NT2/D1 (cell line): Measurements from ENCODE around the gene SSR2.

Experiments used
- DNase-seq: peaks from one replicate; pipeline ENCODE4 v3.0.0-alpha.2; 2011; ENCODE audit warnings: low read depth, low spot score
- H3K27me3 ChIP-seq: 2 replicates; pipeline ENCODE4 v1.6.0; 2011; ENCODE audit warnings: mild to moderate bottlenecking; ENCODE audit not compliant: insufficient read length, insufficient read depth
- H3K36me3 ChIP-seq: 2 replicates; pipeline ENCODE4 v1.6.1; 2011; ENCODE audit warnings: mild to moderate bottlenecking, low read length, mixed read lengths; ENCODE audit not compliant: insufficient read depth, insufficient read length
- H3K4me1 ChIP-seq: 2 replicates; pipeline ENCODE4 v1.5.1; 2011; ENCODE audit not compliant: insufficient read depth, insufficient read length
- H3K4me3 ChIP-seq: 2 replicates; pipeline ENCODE4 v1.5.1; 2011; ENCODE audit warnings: low read depth; ENCODE audit not compliant: insufficient read length
- H3K9ac ChIP-seq: 2 replicates; pipeline ENCODE4 v1.6.0; 2011; ENCODE audit warnings: low read depth; ENCODE audit not compliant: insufficient read length
- H3K9me3 ChIP-seq: 2 replicates; pipeline ENCODE4 v1.5.1; 2011; ENCODE audit warnings: mild to moderate bottlenecking, low read length; ENCODE audit not compliant: insufficient read depth
- SUZ12 ChIP-seq: IDR thresholded peaks from 2 replicates; pipeline ENCODE4 v1.6.1; 2011; ENCODE audit not compliant: insufficient read length, insufficient read depth; ENCODE audit errors: extremely low read depth
- YY1 ChIP-seq: IDR thresholded peaks from 2 replicates; pipeline ENCODE4 v1.6.1; 2011; ENCODE audit not compliant: insufficient read length, insufficient read depth
- ZNF274 ChIP-seq: IDR thresholded peaks from 2 replicates; pipeline ENCODE4 v1.6.1; 2011; ENCODE audit warnings: mild to moderate bottlenecking, low read depth, low read length

Gene SSR2

DNA sequence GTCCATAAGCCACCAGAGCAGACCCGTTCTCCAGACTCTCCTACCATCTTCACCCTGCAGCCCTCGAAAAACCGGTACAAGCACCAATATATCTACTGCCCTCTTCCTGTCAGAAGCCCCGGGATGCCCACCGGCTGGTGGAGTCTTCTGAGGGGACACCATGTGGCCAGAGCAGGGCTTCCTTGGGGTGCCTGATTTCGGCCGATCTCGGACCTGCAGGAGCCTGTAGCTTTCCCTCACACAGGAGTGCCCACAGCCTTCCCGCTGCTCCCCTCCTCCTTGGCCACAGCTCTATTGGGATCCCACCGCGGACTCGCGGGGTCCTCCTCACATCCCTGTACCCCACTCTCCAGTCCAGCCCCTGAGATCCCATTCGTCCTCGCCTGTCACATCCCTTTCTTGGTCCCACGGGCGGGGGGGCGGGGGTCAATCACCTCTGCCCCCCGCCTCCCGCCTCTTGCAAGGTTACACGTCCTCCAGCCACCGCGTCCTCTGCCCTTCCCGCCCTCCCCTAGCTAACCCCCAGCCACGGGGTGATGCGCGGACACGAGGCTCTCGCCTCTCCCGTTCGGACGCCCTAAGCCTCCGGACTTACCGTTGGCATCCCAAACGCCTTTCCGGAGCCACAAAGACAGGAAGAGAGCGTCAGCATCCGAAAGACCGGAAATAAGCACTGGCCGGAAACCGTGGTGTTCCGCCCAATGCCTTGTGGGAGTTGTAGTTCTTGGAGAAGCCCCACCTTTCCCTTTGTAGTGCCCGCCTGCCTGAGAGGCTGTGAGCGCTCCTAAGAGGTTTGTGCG is at the start of gene SSR2:
Gene SSR2, minus strand, starts transcription at position 659 of the 800 bp plus-strand sequence. CDS start 784 bp downstream, outside the sequence.
- no peak for TF ChIP-seq SUZ12
- no peak for TF ChIP-seq YY1
- TF ChIP-seq ZNF274, result no peak
- Histone ChIP-seq H3K9me3 (no peaks in the 10 kb centered on the region), H3K4me3 (peak within 1 kb of the TSS; percentile 92), H3K27me3 (peaks cover 5% of the 10 kb centered on the region), H3K36me3 (peaks cover 39% of the 10 kb centered on the region), H3K9ac (peak within 1 kb of the TSS; percentile 91), H3K4me1 (peaks cover 2% of the 10 kb centered on the region)
- peak; percentile 92 for DNase-seq

DNA sequence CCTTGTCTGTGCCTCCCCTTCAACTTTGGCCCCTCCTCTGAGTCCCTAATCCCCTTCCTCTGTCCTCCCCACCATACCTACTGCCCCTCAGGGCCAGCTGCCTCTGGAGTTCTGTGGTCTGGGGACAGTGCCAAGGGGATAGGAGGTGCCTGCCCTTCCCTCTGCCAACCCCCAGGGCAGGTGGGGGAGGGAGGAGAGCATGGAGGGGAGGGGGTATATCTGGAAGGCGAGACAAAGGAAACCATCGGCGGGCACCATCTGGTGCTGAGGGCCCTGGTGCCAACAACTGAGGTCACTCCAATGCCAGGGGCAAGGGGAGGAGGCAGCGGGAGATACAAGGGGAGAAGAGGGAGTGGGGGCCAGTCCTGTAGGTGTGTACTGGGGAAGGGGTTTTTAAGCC is 49.8 kb upstream of the SSR2 start:
- no peak for DNase-seq
- Histone ChIP-seq H3K27me3 (no peaks in the 10 kb centered on the region), H3K4me3 (no peak overlapping the region), H3K9ac (no peak overlapping the region), H3K4me1 (peaks cover 37% of the 10 kb centered on the region), H3K36me3 (peaks cover 21% of the 10 kb centered on the region), H3K9me3 (no peaks in the 10 kb centered on the region)
- TF ChIP-seq SUZ12 (no peak), YY1 (no peak), ZNF274 (no peak)

- DNase-seq, result no peak
- no peaks in the 10 kb centered on the region for H3K27me3 ChIP-seq
- TF ChIP-seq YY1 (no peak), ZNF274 (no peak), SUZ12 (no peak)
- no peaks in the 10 kb centered on the region for H3K9me3 ChIP-seq
- peaks cover 13% of the 10 kb centered on the region for H3K36me3 ChIP-seq
- peaks cover 35% of the 10 kb centered on the region for H3K4me1 ChIP-seq
- H3K4me3 ChIP-seq, result no peak overlapping the region
- H3K9ac ChIP-seq, result peak overlapping the region; percentile 1
Measured at GRCh38 chr1:156069490-156070455, 49.0 kb upstream of the SSR2 start.

- H3K9ac ChIP-seq, result no peak overlapping the region
- H3K9me3 ChIP-seq, result no peaks in the 10 kb centered on the region
Measured at GRCh38 chr1:156067262-156067661, 46.5 kb upstream of the SSR2 start.

DNA sequence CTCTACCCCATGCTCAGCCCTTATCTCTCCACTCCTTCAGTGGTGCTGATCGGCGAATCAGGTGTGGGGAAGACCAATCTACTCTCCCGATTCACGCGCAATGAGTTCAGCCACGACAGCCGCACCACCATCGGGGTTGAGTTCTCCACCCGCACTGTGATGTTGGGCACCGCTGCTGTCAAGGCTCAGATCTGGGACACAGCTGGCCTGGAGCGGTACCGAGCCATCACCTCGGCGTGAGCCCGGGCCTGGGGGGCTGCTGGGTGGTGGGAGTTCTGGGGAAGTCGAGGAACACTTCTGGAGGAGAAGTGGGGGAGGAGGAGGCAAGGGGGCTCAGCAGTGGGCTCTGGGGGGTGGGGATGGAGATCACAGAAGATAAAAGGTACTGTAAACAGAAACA is 45.1 kb upstream of the SSR2 start:
- Histone ChIP-seq H3K9me3 (no peaks in the 10 kb centered on the region), H3K27me3 (no peaks in the 10 kb centered on the region), H3K36me3 (no peaks in the 10 kb centered on the region), H3K4me3 (no peak overlapping the region), H3K4me1 (peaks cover 34% of the 10 kb centered on the region), H3K9ac (no peak overlapping the region)
- TF ChIP-seq YY1, result no peak
- no peak for TF ChIP-seq ZNF274
- TF ChIP-seq SUZ12, result no peak
- no peak for DNase-seq

More at GRCh38 chr1:156067262-156067661, 46.5 kb upstream of the SSR2 start:
- no peak for DNase-seq
- TF ChIP-seq SUZ12 (no peak), YY1 (no peak), ZNF274 (no peak)
- Histone ChIP-seq H3K4me3 (no peak overlapping the region), H3K36me3 (no peaks in the 10 kb centered on the region), H3K4me1 (peaks cover 28% of the 10 kb centered on the region), H3K27me3 (no peaks in the 10 kb centered on the region)

DNA sequence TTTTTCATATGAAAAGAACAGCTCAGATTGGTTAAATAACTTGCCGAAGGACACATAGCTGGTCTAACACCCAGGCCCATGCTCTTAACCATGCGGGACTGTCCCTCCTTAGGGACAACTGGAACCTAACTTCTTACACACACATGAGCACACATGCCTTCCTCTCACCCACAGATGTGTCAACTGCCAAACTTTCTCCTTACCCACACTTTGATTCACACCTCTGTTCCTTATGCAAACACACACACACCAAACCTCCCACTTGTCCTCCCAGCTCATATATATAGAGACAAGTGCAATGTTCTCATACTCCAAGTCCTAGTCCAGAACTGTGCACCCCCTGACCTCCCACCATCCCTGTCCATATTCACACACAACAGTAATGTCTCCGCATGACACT is 44.5 kb upstream of the SSR2 start:
- TF ChIP-seq ZNF274 (no peak), SUZ12 (no peak), YY1 (no peak)

GRCh38 chr1:156064615-156065014 is 43.9 kb upstream of the SSR2 start:
- Histone ChIP-seq H3K9ac (no peak overlapping the region), H3K4me3 (no peak overlapping the region), H3K9me3 (no peaks in the 10 kb centered on the region), H3K27me3 (no peaks in the 10 kb centered on the region), H3K4me1 (peaks cover 25% of the 10 kb centered on the region), H3K36me3 (no peaks in the 10 kb centered on the region)
- no peak for DNase-seq
- no peak for TF ChIP-seq YY1
- TF ChIP-seq SUZ12, result no peak
- no peak for TF ChIP-seq ZNF274

More for the DNA sequence above, 44.5 kb upstream of the SSR2 start:
- DNase-seq, result no peak
- H3K9ac ChIP-seq, result no peak overlapping the region
- H3K36me3 ChIP-seq, result no peaks in the 10 kb centered on the region
- H3K4me1 ChIP-seq, result peaks cover 31% of the 10 kb centered on the region
- H3K27me3 ChIP-seq, result no peaks in the 10 kb centered on the region
- H3K4me3 ChIP-seq, result no peak overlapping the region
- H3K9me3 ChIP-seq, result no peaks in the 10 kb centered on the region
